Liver (tissue), 9 donors: ENCODE measurements around the gene CD19. TPM values are rescaled to one million over a fixed set of nuclear protein-coding genes. Genes with fewer than 3 reads are reported as not detected.

ENCODE experiments used
- DNase-seq: peaks from one replicate; pipeline ENCODE4 v3.0.0-alpha.2; 2017; ENCODE audit warnings: low spot score
- H3K27ac ChIP-seq, 2 donors: one replicate each; pipeline ENCODE4 v1.7.0; 2013; ENCODE audit warnings: inconsistent platforms in 2 of 2, low read length in 2 of 2, control low read depth in 1 of 2, low read depth in 1 of 2, mild to moderate bottlenecking in 1 of 2
- H3K27me3 ChIP-seq, 4 donors: one replicate each; pipeline versions ENCODE4 v1.6.1 to v1.7.0; 2013; ENCODE audit warnings: low read length in 3 of 4, inconsistent platforms in 1 of 4, mild to moderate bottlenecking in 1 of 4, moderate library complexity in 1 of 4; ENCODE audit not compliant: control insufficient read depth in 4 of 4, insufficient read depth in 4 of 4
- H3K36me3 ChIP-seq, 4 donors: one replicate each; pipeline versions ENCODE4 v1.6.1 to v1.7.0; 2013; ENCODE audit warnings: low read length in 3 of 4, mild to moderate bottlenecking in 3 of 4, low read depth in 1 of 4, moderate library complexity in 1 of 4; ENCODE audit not compliant: control insufficient read depth in 4 of 4, insufficient read depth in 3 of 4
- H3K4me1 ChIP-seq, 4 donors: one replicate each; pipeline versions ENCODE4 v1.6.1 to v1.7.0; 2013; ENCODE audit warnings: low read length in 3 of 4, mild to moderate bottlenecking in 3 of 4, moderate library complexity in 1 of 4; ENCODE audit not compliant: control insufficient read depth in 4 of 4, insufficient read depth in 4 of 4
- H3K4me3 ChIP-seq, 3 donors: one replicate each; pipeline versions ENCODE4 v1.6.1 to v1.7.0; 2013; ENCODE audit warnings: low read length in 3 of 3, control low read depth in 1 of 3, low read depth in 1 of 3, mild to moderate bottlenecking in 1 of 3
- H3K9ac ChIP-seq, 2 donors: one replicate each; pipeline ENCODE4 v1.7.0; 2013; ENCODE audit warnings: low read length in 2 of 2, mild to moderate bottlenecking in 2 of 2, moderate library complexity in 2 of 2, control low read depth in 1 of 2, low read depth in 1 of 2
- H3K9me3 ChIP-seq, 4 donors: one replicate each; pipeline versions ENCODE4 v1.6.1 to v1.7.0; 2013; ENCODE audit warnings: low read length in 3 of 4; ENCODE audit not compliant: control insufficient read depth in 4 of 4
- EGR1 ChIP-seq, 2 donors: IDR thresholded peaks; 2 replicates each; pipeline ENCODE4 v1.6.1; 2016 to 2018; ENCODE audit warnings: antibody characterized with exemption in 2 of 2, low read depth in 2 of 2
- FOXA1 ChIP-seq: IDR thresholded peaks from 2 replicates; pipeline ENCODE4 v1.6.1; 2016; ENCODE audit warnings: antibody characterized with exemption
- GABPA ChIP-seq, 2 donors: IDR thresholded peaks in 1 of 2; conservative IDR thresholded peaks in 1 of 2; 2 replicates each; pipeline ENCODE4 v1.6.1; 2016; ENCODE audit warnings: antibody characterized with exemption in 2 of 2, mild to moderate bottlenecking in 1 of 2, moderate library complexity in 1 of 2
- HNF4A ChIP-seq, 2 donors: conservative IDR thresholded peaks; 2 replicates each; pipeline ENCODE4 v1.6.1; 2016; ENCODE audit warnings: antibody characterized with exemption in 2 of 2, mild to moderate bottlenecking in 2 of 2
- HNF4G ChIP-seq: IDR thresholded peaks from 2 replicates; pipeline ENCODE4 v1.6.1; 2016; ENCODE audit warnings: antibody characterized with exemption
- JUND ChIP-seq, 2 donors: IDR thresholded peaks; 2 replicates each; pipeline ENCODE4 v1.6.1; 2016; ENCODE audit warnings: antibody characterized with exemption in 2 of 2
- MAX ChIP-seq: IDR thresholded peaks from 2 replicates; pipeline ENCODE4 v1.6.1; 2016; ENCODE audit warnings: antibody characterized with exemption
- NR2F2 ChIP-seq: IDR thresholded peaks from 2 replicates; pipeline ENCODE4 v1.6.1; 2016; ENCODE audit warnings: antibody characterized with exemption
- RAD21 ChIP-seq, 2 donors: IDR thresholded peaks; 2 replicates each; pipeline ENCODE4 v1.6.1; 2016; ENCODE audit warnings: antibody characterized with exemption in 2 of 2, mild to moderate bottlenecking in 2 of 2
- RXRA ChIP-seq, 2 donors: IDR thresholded peaks; 2 replicates each; pipeline ENCODE4 v1.6.1; 2017 to 2018; ENCODE audit warnings: antibody characterized with exemption in 2 of 2, mild to moderate bottlenecking in 1 of 2
- SP1 ChIP-seq: IDR thresholded peaks from 2 replicates; pipeline ENCODE4 v1.6.1; 2018; ENCODE audit warnings: antibody characterized with exemption, mild to moderate bottlenecking
- TAF1 ChIP-seq: conservative IDR thresholded peaks from 2 replicates; pipeline ENCODE4 v1.6.1; 2016; ENCODE audit warnings: antibody characterized with exemption, mild to moderate bottlenecking
- YY1 ChIP-seq: IDR thresholded peaks from 2 replicates; pipeline ENCODE4 v1.6.1; 2016; ENCODE audit warnings: antibody characterized with exemption, mild to moderate bottlenecking
- ZBTB33 ChIP-seq: IDR thresholded peaks from 2 replicates; pipeline ENCODE4 v1.6.1; 2016; ENCODE audit warnings: antibody characterized with exemption
- WGBS: extraction: QIAGEN DNeasy Blood & Tissue Kit; methylation state at CpG from one replicate; pipeline ENCODE4 v1.1.7; 2013; 5-methylcytosine and 5-hydroxymethylcytosine counted together
- polyA plus RNA-seq, 2 donors: library from polyadenylated mRNA; stranded (reverse) in 1 of 2; unstranded in 1 of 2; fragments of 200-250 nt in 1 of 2; fragments of >200 nt in 1 of 2; fragmentation: Nextera tagmentation in 1 of 2; extraction: Ambion mirVana in 1 of 2; gene quantifications; one replicate each; pipeline versions ENCODE4 v1.2.1 to v1.2.3, GENCODE V29; 2013 to 2015
- total RNA-seq, 2 donors: library from RNA; depleted of rRNA; stranded (reverse); fragments of >200 nt; gene quantifications; one replicate each; pipeline ENCODE4 v1.2.3, GENCODE V29; 2014
- TF ChIP-seq, protein P1 (sequence below): fragments of 150-350 bp; IDR thresholded peaks from 2 replicates; pipeline ENCODE4 v1.5.1; 2017; ENCODE audit warnings: improper control_type of control experiment, low read depth, low read length; ENCODE audit not compliant: missing input control
- TF ChIP-seq, protein P2 (sequence below): IDR thresholded peaks from 2 replicates; pipeline ENCODE4 v1.6.1; 2016; ENCODE audit warnings: antibody characterized with exemption, mild to moderate bottlenecking
- TF ChIP-seq, protein P3 (sequence below): IDR thresholded peaks from 2 replicates; pipeline ENCODE4 v1.6.1; 2016; ENCODE audit warnings: antibody characterized with exemption
- donor health status: healthy.
- donor health status: healthy.
- donor health status: healthy.
- donor health status: healthy.
- donor health status: healthy.

CD19 gene
- total and polyA plus RNA-seq, 4 donors: 0.08 to 1.2 (median 0.49) TPM

GRCh38 chr16:28927815-28928214 is 4.0 kb upstream of the CD19 start:
- no peaks in the 10 kb centered on the region for H3K27me3 ChIP-seq
- 91% methylated on average over 1 of the region's 1 CpG for WGBS
- peaks cover 3 to 13% (median 9%) of the 10 kb centered on the region in 4 donors for H3K4me1 ChIP-seq
- no peaks in the 10 kb centered on the region for H3K9me3 ChIP-seq
- no peak for DNase-seq
- no peaks in the 10 kb centered on the region for H3K36me3 ChIP-seq
- H3K27ac ChIP-seq: no peak overlapping the region
- no peak overlapping the region for H3K4me3 ChIP-seq
- TF ChIP-seq RXRA (IDR thresholded peaks at IDR 0.05) (no peak), SP1 (no peak), YY1 (no peak), HNF4G (no peak), NR2F2 (no peak), FOXA1 (no peak), EGR1 (IDR thresholded peaks at IDR 0.05; ENCODE audit: low read depth in 2 of 2) (no peak), GABPA (IDR thresholded peaks at IDR 0.05 in 1 of 2, conservative IDR thresholded peaks at IDR 0.05 in 1 of 2) (no peak), MAX (no peak), ZBTB33 (no peak), HNF4A (conservative IDR thresholded peaks at IDR 0.05) (no peak), RAD21 (IDR thresholded peaks at IDR 0.05) (no peak), JUND (IDR thresholded peaks at IDR 0.05) (no peak), TAF1 (no peak)
- TF ChIP-seq, protein P1, sequence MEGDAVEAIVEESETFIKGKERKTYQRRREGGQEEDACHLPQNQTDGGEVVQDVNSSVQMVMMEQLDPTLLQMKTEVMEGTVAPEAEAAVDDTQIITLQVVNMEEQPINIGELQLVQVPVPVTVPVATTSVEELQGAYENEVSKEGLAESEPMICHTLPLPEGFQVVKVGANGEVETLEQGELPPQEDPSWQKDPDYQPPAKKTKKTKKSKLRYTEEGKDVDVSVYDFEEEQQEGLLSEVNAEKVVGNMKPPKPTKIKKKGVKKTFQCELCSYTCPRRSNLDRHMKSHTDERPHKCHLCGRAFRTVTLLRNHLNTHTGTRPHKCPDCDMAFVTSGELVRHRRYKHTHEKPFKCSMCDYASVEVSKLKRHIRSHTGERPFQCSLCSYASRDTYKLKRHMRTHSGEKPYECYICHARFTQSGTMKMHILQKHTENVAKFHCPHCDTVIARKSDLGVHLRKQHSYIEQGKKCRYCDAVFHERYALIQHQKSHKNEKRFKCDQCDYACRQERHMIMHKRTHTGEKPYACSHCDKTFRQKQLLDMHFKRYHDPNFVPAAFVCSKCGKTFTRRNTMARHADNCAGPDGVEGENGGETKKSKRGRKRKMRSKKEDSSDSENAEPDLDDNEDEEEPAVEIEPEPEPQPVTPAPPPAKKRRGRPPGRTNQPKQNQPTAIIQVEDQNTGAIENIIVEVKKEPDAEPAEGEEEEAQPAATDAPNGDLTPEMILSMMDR: no peak
- TF ChIP-seq, protein P2, sequence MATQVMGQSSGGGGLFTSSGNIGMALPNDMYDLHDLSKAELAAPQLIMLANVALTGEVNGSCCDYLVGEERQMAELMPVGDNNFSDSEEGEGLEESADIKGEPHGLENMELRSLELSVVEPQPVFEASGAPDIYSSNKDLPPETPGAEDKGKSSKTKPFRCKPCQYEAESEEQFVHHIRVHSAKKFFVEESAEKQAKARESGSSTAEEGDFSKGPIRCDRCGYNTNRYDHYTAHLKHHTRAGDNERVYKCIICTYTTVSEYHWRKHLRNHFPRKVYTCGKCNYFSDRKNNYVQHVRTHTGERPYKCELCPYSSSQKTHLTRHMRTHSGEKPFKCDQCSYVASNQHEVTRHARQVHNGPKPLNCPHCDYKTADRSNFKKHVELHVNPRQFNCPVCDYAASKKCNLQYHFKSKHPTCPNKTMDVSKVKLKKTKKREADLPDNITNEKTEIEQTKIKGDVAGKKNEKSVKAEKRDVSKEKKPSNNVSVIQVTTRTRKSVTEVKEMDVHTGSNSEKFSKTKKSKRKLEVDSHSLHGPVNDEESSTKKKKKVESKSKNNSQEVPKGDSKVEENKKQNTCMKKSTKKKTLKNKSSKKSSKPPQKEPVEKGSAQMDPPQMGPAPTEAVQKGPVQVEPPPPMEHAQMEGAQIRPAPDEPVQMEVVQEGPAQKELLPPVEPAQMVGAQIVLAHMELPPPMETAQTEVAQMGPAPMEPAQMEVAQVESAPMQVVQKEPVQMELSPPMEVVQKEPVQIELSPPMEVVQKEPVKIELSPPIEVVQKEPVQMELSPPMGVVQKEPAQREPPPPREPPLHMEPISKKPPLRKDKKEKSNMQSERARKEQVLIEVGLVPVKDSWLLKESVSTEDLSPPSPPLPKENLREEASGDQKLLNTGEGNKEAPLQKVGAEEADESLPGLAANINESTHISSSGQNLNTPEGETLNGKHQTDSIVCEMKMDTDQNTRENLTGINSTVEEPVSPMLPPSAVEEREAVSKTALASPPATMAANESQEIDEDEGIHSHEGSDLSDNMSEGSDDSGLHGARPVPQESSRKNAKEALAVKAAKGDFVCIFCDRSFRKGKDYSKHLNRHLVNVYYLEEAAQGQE: no peak
- no peak overlapping the region for H3K9ac ChIP-seq

GRCh38 chr16:28930203-28930602 is 1.6 kb upstream of the CD19 start:
- Histone ChIP-seq H3K36me3 (no peaks in the 10 kb centered on the region), H3K9ac (no peak overlapping the region), H3K27me3 (no peaks in the 10 kb centered on the region), H3K27ac (no peak overlapping the region), H3K4me3 (no peak overlapping the region), H3K4me1 (peaks cover 0 to 7% (median 2%) of the 10 kb centered on the region in 4 donors), H3K9me3 (no peaks in the 10 kb centered on the region)
- 89% methylated on average over 3 of the region's 3 CpGs for whole genome bisulfite sequencing
- DNase-seq: no peak
- TF ChIP-seq HNF4A (conservative IDR thresholded peaks at IDR 0.05) (no peak), RAD21 (IDR thresholded peaks at IDR 0.05) (no peak), HNF4G (no peak), NR2F2 (no peak), TAF1 (no peak), RXRA (IDR thresholded peaks at IDR 0.05) (no peak), ZBTB33 (no peak), JUND (IDR thresholded peaks at IDR 0.05) (no peak)
- TF ChIP-seq, protein P2: no peak
- TF ChIP-seq, protein P3, sequence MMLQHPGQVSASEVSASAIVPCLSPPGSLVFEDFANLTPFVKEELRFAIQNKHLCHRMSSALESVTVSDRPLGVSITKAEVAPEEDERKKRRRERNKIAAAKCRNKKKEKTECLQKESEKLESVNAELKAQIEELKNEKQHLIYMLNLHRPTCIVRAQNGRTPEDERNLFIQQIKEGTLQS: no peak
